NCI-H1417 (cell line): ENCODE results near the gene SAMD14.

Experiments
- DNase-seq, 3 experiments: peaks; one replicate each; lab custom pipeline; 2025; lab: John Stamatoyannopoulos, UW

Gene SAMD14

DNA sequence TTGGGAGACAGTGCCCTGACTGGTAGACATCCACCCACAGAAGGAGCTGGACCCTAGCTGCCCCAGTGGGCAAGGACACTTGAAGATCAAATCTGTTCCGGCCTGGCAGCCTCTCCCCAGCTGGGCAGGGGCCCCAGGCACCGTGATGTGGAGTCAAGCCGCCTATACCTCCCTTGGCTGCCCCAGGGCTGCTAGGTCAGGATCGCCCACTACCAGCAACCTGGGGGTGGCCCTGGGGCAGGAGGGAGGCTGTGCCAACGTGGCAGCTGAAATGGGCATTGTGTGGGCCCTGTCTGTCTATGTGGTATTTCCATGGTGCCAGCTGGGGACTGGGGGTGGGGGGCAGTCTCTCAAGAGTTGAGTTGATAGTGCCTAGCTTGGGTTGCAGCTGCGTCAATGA lies 33.9 kb downstream of the SAMD14 start:
- DNase-seq = no peak

DNA sequence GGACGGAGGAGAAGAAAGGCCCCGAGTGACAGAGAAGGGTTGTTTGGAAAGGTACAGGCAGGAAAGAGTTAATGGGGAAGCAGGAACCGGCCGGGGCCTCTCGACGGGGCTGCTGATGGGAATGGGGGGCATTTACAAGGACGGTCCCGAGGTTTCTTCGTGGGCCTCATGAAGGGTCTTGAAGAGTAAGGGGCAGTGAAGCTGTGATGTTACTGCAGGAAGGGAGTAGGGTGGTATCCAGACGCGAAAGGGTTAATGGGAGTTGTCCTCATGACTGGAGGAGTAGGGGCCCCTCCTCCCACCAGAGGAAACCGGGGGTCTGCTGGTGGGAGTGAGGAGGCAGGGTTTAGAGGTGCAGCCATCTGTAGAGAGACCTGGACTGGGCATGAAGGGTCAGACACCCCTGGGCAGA lies 34.3 kb downstream of the SAMD14 start:
- DNase-seq = peak in 2 of 3 experiments; percentile 26 to 45

DNA sequence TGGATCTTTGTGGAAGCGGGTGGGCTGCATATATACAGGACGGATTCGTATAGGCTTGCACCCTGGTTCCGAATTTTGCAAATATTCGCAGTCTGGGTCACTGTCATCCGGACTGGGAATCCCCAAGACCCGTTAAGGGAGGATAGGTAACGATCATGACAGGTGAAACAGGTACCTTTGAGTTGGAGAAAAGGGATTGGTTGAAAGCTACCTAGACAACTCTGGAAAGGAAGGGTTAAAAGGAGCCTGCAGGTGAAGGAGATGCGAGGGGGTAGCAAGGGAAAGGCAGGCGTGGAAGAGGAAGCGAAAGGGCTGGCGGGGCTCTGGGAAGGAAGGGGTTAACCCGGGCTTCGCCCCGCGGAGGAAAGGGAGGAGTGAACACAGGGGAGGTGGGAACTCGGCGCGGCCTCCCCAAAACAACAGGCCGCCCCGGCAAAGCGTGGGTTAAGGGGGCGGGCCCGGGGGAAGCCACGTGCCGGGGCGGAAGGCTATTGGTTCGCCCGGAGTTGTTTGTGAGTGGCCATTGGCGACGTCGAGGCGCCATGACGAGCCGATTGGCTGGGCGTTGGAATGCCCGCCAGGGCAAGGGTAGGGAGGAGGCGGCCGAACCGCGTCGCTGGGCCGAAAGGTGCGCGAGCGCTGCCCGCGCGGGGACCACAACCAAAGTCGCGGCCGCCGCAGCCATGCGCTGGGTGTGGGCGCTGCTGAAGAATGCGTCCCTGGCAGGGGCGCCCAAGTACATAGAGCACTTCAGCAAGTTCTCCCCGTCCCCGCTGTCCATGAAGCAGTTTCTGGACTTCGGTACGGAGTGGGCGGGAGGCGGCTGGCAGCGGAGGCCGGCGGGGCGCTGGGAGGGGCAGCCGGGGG lies 35.0 kb downstream of the SAMD14 start, which contains the start of gene PDK2:
PDK2 (plus strand) TSS at position 599 of the 867 bp plus-strand sequence; CDS start at position 684, 85 bp downstream.
- DNase-seq = peak; percentile 94 to 95 (median 95)

DNA sequence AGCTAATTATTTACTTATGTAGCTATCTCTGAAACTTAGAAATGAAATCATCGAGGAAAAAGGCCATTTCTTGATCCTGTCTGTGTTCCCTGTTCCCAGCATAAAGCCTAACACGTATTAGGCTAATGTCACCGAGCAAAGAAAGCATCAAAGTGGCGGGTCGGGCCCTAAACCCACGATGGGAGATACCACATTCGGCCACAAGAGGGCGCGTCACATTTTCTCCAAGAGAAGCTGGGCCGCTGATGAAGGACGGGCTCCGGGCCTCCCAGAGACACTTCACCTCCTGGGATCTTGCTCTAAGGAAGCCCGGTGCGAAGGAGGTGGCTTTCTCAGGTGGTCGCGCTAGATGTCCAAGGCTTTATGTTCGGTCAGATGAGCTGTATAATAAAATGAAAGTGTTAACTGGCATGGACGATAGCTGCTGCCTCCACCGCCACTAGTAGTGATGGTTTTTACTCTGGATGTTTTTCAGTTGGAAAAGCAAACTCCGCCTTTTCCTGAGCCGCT lies 35.7 kb downstream of the SAMD14 start:
- DNase-seq = peak; percentile 87 to 94 (median 91)

DNA sequence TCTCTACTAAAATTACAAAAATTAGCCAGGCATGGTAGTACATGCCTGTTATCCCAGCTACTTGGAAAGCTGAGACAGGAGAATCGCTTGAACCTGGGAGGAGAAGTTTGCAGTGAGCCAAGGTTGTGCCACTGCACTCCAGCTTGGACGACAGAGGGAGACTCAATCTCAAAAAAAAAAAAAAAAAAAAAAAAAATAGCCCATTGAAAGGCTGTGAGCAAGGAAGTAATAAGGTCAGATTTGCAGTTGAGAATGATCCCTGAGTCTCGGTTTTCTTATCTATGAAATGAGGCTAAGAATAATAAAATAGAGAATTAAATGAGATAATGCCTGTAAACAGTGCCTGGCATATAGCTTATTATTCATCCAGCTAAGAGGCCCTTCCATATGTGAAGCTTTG lies 36.2 kb downstream of the SAMD14 start:
- DNase-seq = no peak

DNA sequence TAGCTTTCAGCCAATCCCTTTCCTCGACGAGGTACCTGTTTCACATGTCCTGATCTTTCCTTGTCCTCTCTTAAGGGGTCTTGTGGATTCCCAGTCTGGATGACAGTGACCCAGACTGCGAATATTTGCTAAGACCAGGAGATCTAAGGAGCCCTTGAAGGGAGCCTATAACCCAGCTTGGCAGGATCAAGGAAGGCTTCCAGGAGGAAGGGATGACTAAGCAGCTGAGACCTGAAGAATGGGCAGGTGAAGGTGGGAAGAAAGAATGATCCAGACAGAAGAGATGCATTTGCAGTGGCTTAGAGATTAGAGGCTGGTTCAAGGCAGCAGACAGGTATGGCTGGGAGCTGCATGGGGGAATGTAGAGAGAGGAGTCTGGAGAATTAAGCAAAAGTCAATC lies 36.7 kb downstream of the SAMD14 start:
- no peak for DNase-seq

DNA sequence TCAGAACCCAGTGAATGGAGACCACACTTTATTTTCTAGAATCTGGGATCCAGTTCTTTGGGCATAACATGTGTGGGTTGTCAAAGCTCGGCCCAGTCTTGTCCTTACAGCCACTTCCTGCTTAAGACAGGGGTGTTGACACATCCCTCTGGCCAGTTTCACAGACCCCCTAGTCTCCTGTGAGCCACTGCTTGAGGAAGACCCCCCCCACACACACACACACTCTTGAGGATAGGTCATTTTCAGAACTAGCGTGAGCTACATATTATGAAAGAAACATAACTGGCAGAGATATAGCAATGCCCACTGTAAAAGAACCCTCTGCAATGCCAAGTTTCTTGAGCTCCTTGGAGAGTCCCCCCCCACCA lies 38.1 kb downstream of the SAMD14 start:
- no peak for DNase-seq

DNA sequence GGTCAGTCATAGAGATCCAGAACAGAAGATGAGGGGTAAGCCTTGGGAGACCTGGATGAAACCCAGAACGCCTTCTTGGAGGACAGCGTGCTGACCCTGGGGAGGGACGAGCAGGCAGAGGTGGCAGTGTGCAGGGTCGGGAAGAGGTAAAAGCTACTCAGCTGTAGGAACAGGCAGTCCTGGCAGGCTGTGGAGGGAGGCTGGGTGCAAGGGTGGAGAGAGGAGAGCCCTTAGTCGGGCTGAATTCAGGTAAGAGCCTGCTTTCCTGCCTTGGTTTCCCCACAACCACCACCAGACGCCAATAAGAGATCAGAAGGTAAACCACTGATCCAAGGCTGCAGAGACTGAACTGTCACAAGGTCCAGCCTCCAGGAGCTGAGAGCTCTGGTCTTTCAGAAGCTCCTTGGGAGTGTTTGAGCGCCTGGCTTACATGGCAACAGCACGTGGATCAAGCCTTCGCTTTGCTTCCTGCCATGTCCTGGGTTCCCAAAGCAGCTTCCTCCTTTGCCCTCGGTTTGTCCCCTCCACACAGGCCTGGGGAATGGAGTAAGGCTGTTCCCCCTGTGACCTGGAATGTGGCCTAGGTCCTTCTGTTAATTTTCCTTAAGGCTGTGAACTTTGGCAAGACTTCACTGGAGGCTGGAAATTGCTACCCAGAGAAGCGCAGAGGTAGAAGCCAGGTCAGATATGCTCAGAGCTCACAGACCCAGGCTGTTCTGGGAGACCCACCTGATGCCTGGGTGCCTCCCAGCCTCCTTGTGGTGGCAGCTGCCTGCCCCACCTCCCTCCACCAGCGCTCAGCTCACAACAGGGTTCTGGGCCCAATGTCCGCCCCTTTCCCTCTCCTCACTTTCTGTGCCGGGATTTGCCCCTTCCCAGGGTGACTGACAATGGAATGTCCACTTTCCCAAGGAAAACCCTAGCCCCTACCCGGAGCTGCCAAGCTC lies 38.7 kb downstream of the SAMD14 start:
- DNase-seq = no peak

DNA sequence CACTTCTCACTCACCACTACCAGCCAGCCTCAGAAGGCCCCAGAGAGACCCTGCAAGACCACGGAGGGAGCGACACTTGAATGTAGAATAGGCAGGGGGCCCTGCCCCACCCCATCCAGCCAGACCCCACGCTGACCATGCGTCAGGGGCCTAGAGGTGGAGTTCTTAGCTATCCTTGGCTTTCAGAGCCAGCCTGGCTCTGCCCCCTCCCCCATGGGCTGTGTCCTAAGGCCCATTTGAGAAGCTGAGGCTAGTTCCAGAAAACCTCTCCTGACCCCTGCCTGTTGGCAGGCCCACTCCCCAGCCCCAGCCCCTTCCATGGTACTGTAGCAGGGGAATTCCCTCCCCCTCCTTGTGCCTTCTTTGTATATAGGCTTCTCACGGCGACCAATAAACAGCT lies 39.9 kb downstream of the SAMD14 start:
- no peak for DNase-seq

DNA sequence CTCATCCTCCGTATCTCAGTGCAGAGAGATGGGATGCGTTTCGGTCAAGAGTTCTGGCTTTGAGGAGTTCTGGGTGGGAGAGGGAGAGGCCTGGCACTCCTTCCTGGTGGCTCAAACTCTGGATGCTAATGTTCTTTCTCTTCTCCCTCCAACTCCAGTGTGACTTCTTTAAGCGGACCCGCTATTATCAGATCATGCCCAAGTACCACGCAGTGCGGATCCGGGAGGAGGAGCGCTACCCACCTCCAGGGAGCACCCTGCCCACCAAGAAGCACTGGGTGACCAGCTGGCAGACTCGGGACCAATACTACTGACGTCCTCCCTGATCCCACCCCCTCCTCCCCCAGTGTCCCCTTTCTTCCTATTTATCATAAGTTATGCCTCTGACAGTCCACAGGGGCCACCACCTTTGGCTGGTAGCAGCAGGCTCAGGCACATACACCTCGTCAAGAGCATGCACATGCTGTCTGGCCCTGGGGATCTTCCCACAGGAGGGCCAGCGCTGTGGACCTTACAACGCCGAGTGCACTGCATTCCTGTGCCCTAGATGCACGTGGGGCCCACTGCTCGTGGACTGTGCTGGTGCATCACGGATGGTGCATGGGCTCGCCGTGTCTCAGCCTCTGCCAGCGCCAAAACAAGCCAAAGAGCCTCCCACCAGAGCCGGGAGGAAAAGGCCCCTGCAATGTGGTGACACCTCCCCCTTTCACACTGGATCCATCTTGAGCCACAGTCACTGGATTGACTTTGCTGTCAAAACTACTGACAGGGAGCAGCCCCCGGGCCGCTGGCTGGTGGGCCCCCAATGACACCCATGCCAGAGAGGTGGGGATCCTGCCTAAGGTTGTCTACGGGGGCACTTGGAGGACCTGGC lies 40.8 kb downstream of the SAMD14 start:
- DNase-seq = no peak

DNA sequence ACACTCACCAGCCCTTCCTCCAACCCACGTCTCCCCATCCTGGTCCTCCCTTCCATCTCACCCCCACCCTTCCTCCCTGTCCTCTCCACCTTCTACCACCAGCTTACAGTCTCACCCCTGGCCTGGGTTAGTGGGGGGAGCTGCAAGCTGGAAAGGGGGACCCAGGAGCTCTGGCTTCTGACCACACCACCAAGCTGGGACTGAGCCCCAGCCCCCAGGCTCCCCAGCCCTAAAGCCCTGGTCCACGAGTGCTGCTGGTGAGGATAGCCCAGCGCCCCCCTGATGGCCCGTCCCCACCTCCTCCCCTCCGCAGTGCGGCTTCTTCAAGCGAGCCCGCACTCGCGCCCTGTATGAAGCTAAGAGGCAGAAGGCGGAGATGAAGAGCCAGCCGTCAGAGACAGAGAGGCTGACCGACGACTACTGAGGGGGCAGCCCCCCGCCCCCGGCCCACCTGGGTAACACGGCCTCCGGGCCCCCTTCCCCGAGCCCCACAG lies 42.0 kb downstream of the SAMD14 start:
- DNase-seq = no peak

DNA sequence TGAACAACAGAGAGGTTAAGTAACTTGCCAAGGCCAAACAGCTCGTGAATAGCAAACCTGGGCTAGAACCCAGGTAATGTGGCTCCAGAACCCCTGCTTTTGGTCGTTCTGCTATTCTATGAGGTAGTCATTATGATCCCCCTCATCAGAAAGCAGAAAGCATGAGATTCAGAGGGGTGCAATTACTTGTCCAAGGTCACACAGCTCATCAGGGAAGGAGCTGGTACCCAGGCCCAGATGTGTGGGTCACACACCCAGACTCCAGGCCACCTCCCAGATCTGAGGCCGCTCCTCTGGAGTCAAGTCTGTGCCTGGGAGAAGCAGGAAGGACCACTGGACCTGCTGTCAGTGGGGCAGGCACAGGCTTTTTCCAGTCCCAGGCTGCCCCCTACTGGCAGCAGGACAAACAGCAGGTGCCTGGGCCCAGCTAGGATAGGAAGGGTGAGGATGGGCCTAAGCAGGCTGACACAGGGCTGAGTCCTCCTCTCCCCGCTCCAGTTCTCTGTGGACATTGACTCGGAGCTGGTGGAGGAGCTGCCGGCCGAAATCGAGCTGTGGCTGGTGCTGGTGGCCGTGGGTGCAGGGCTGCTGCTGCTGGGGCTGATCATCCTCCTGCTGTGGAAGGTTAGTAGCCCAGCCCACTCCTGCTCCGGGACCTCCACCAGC lies 42.6 kb downstream of the SAMD14 start:
- peak; percentile 27 to 68 (median 32) for DNase-seq

DNA sequence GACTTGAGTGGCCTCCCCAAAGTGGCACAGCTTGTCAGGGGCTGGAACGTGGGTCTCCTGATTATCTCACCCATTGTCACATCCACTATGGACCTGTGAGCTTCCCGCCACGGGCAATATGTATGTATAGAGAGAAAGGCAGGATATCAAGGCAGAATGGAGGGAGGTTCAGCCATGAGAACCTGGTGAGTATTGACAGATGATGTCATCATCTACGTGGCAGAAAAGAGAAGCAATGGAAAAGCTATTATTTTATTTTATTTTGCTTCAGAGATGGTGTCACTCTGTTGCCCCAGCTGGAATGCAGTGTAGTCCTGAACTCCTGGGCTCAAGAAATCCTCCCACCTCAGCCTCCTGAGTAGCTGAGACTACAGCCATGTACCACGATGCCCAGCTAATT lies 48.2 kb downstream of the SAMD14 start:
- no peak for DNase-seq

DNA sequence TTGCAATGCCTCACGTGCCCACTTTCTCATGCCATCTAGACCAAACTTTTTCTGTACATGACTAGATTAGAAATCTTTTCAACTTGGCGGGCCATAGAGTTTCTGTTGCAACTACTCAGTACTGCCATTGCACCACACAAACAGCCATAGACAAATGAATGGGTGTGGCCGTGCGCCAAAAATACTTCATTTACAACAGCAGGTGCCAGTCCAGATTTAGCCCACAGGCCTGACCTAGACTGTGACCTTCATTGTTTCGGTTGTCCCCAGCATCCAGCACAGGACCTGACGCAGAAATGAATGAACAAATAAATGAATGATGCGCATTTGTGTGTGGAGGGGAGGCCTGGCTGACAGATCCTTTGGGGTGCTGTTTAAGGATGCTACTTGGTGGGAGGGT lies 49.1 kb downstream of the SAMD14 start:
- DNase-seq = no peak

DNA sequence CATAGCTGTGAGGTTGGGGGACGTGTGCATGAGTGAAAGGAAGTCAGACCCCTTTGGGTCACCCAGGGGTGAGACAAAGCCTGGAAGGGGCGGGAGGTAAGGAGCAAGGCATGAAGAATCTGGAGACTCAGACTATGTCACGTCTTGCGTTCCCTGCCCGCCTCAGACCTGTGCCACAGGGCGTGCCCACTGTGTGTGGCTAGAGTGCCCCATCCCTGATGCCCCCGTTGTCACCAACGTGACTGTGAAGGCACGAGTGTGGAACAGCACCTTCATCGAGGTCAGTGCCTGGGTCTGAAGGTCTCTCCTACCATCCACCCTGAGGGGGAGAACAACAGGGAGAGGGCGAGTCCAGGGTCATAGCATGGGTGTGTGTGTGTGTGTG lies 49.9 kb downstream of the SAMD14 start:
- no peak for DNase-seq

DNA sequence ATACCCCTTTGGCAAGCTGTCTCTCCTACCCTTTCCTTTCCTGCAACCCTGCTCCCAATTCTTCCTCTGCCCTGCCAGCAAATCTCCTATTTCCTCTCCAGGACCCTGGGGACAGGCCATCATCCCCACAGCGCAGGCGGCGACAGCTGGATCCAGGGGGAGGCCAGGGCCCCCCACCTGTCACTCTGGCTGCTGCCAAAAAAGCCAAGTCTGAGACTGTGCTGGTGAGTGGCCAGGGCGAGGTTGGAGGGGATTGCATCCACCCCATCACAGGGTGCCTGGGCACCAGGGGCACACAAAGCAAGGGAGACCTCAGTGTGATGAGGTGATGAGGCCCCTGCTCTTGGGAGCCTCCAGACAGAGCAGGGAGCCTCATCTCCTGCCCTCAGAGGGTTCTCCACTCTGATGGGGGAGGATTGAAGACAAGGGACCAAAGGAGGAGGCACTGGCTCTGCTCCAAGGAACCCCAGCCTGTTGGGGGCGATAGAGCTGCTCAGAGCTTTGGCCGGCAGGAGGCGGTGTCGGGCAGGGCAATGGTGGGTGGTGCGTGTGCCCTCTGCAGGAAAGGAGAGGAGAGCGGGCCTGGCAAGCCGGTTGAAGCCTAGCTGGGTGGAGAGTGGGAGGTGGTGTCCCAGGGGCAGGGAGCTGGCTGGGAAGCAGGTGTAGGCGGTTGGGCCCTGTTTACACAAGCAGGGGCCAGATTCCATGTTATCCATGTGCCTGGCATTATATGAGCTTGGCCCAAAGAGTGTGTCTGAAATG lies 50.4 kb downstream of the SAMD14 start:
- no peak for DNase-seq

DNA sequence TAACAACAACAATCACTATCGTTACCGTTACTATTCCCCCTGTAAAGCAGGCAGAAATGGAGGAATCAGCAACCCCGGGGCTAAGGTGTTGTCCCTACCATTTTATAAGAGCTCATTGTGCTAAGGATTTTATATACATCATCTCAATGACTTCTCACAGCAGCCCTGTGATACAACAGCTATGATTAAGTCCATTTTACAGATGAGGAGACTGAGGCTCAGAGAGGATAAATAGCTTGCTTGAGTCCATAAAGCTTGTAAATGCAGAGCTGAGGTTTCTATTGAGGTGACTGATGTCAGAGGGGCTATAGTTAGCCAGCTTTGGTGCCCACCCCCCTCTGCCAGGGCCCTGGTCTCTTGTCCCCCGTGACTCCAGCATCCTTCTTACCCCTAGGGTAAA lies 51.5 kb downstream of the SAMD14 start:
- DNase-seq = no peak

DNA sequence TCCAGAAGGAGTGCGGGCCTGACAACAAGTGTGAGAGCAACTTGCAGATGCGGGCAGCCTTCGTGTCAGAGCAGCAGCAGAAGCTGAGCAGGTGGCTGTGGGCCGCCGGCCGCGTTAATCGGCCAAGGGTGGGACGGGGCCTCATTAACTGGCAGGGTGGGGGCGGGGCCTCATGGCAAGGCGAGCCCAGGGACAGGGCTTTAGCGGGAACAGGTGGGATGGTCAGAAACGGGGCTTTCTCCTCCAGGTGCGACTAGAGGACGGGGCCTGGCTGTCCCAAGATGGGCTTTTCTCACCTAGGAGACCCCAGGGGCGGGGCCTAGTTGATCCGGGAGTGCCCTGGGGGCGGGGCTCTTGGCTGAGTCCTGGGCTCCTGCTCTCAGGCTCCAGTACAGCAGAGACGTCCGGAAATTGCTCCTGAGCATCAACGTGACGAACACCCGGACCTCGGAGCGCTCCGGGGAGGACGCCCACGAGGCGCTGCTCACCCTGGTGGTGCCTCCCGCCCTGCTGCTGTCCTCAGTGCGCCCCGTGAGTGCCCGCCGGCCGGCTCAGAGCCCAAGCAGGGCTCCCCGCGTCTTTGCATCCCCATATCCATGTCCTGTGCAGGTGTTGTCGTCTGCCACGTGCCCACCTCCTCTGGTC lies 53.2 kb downstream of the SAMD14 start:
- peak in 2 of 3 experiments; percentile 35 to 55 for DNase-seq

DNA sequence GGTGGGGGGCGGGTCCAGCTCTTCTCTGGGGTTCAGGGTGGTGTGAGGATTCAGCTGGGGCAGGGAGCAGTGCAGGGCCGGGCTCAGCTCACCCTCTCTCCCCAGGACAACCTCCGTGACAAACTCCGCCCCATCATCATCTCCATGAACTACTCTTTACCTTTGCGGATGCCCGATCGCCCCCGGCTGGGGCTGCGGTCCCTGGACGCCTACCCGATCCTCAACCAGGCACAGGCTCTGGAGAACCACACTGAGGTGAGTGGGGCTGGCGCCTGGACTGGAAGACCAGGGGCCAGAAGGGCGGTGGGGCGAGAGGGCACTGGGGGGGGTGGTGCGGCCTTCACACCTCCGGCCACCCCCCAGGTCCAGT lies 53.8 kb downstream of the SAMD14 start:
- no peak for DNase-seq
